ENCODE measurements around the gene SLC22A5. TPM values are rescaled to one million over a fixed set of nuclear protein-coding genes. Genes with fewer than 3 reads are reported as not detected.

SLC22A5 gene
- total and polyA plus RNA-seq, 9 of the 15 experiments (the other 6 are each of a cell fraction or from before 2014, with no cell fraction given): 3.0 to 16.6 (median 8.3) TPM

DNA sequence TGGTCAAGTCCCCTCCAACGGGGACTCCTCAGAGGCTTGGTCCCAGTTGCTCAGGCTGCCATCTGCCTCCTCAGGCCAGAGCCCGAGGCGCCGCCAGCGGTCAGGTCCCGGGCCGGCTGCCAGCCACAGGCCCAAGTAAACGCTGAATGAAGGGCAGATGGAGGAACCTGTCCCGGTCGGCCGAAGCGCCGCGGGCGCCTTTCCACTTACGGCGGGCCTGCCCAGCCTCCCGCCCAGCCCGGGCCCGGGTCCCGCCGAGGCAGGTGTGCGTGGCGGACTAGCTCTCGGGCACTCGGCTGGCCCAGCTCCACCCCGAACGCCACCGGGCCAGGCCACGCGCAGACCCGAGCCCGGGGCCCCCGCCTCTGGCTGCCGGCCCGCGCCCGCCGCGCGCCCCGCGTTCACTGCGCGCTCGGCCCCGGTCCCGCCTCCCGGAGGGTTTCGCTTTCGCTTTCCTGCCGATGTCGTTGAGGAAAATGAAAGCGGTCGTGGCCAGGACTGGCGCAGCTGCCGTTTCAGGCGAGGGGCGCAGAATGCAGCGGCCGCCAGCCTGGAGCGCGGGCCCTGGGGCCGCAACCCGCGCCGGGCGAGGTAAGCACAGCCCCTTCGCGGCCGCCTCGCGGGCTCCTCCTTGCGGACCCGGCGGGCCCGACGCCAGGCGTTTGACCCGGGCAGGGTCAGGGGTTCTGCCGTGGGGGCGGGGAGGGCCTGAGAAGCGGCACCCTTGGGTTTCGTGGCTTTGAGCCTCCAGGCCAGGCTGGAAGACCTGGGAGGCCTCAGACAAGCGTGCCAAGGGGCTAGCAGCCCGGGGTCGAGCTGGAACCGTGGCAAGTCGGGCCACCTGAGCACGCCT is 41.2 kb downstream of the SLC22A5 start (continued):
- peak; percentile 40; the same call in 1 of the 2 replicates for TF ChIP-seq CREM (IDR thresholded peaks at IDR 0.05; ENCODE audit: low read depth)
- TF ChIP-seq MBD2 (IDR thresholded peaks at IDR 0.05; ENCODE audit: borderline replicate concordance, low read depth): peak; percentile 19; the same call in 1 of the 2 replicates
- no peak for TF ChIP-seq NFYB (IDR thresholded peaks at IDR 0.05; ENCODE audit: extremely low read depth, insufficient read length)
- 0 out of 2 replicates have a peak, but pooled peaks have one; percentile 13 for TF ChIP-seq MEF2D (tag; conservative IDR thresholded peaks at IDR 0.05; ENCODE audit: low read depth)
- peak; percentile 53 for TF ChIP-seq POLR2AphosphoS5 (IDR thresholded peaks at IDR 0.05; ENCODE audit: control insufficient read depth, insufficient read depth, low read depth, low read length)
- peak; percentile 77 for TF ChIP-seq L3MBTL2 (IDR thresholded peaks at IDR 0.05)
- peak; percentile 56 for TF ChIP-seq ZNF589 (CRISPR knock-in tag; IDR thresholded peaks at IDR 0.05; ENCODE audit: low read depth)
- peak; percentile 66 for TF ChIP-seq ZNF583 (CRISPR knock-in tag; IDR thresholded peaks at IDR 0.05)
- no peak for TF ChIP-seq ZEB2 (IDR thresholded peaks at IDR 0.05)
- TF ChIP-seq EGR1 (conservative IDR thresholded peaks at IDR 0.05): peak; percentile 51
- no peak for TF ChIP-seq JUN (IDR thresholded peaks at IDR 0.05; ENCODE audit: borderline replicate concordance, low read depth, low read length)
- 0 out of 2 replicates have a peak, but pooled peaks have one; percentile 66 for TF ChIP-seq JUN (CRISPR knock-in tag; IDR thresholded peaks at IDR 0.05; ENCODE audit: borderline replicate concordance)
- no peak for TF ChIP-seq SP2 (IDR thresholded peaks at IDR 0.05; ENCODE audit: extremely low read depth, low read depth, low read length, poor library complexity, severe bottlenecking)
- TF ChIP-seq, protein P1, sequence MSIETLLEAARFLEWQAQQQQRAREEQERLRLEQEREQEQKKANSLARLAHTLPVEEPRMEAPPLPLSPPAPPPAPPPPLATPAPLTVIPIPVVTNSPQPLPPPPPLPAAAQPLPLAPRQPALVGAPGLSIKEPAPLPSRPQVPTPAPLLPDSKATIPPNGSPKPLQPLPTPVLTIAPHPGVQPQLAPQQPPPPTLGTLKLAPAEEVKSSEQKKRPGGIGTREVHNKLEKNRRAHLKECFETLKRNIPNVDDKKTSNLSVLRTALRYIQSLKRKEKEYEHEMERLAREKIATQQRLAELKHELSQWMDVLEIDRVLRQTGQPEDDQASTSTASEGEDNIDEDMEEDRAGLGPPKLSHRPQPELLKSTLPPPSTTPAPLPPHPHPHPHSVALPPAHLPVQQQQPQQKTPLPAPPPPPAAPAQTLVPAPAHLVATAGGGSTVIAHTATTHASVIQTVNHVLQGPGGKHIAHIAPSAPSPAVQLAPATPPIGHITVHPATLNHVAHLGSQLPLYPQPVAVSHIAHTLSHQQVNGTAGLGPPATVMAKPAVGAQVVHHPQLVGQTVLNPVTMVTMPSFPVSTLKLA (conservative IDR thresholded peaks at IDR 0.05): peak in 1 of 2 experiments; percentile 56; a peak in 2 of 4 replicates
- no peak for TF ChIP-seq SMARCB1 (IDR thresholded peaks at IDR 0.05; ENCODE audit: insufficient read length, low read depth)
- TF ChIP-seq GATAD2A (IDR thresholded peaks at IDR 0.05): 0 out of 2 replicates have a peak, but pooled peaks have one; percentile 32
- TF ChIP-seq, protein P2, sequence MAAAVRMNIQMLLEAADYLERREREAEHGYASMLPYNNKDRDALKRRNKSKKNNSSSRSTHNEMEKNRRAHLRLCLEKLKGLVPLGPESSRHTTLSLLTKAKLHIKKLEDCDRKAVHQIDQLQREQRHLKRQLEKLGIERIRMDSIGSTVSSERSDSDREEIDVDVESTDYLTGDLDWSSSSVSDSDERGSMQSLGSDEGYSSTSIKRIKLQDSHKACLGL (CRISPR knock-in tag; IDR thresholded peaks at IDR 0.05; ENCODE audit: borderline replicate concordance, poor library complexity, severe bottlenecking): no peak
- TF ChIP-seq ZNF644 (tag; IDR thresholded peaks at IDR 0.05; ENCODE audit: low read depth): no peak
- TF ChIP-seq BRCA1 (IDR thresholded peaks at IDR 0.05): no peak
- TF ChIP-seq BRCA1 (CRISPR knock-in tag; IDR thresholded peaks at IDR 0.05): 0 out of 2 replicates have a peak, but pooled peaks have one; percentile 62
- TF ChIP-seq KLF16 (IDR thresholded peaks at IDR 0.05): 0 out of 2 replicates have a peak, but pooled peaks have one; percentile 35
- TF ChIP-seq, protein P3, sequence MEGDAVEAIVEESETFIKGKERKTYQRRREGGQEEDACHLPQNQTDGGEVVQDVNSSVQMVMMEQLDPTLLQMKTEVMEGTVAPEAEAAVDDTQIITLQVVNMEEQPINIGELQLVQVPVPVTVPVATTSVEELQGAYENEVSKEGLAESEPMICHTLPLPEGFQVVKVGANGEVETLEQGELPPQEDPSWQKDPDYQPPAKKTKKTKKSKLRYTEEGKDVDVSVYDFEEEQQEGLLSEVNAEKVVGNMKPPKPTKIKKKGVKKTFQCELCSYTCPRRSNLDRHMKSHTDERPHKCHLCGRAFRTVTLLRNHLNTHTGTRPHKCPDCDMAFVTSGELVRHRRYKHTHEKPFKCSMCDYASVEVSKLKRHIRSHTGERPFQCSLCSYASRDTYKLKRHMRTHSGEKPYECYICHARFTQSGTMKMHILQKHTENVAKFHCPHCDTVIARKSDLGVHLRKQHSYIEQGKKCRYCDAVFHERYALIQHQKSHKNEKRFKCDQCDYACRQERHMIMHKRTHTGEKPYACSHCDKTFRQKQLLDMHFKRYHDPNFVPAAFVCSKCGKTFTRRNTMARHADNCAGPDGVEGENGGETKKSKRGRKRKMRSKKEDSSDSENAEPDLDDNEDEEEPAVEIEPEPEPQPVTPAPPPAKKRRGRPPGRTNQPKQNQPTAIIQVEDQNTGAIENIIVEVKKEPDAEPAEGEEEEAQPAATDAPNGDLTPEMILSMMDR (IDR thresholded peaks at IDR 0.05 in 2 of 3, conservative IDR thresholded peaks at IDR 0.05 in 1 of 3; ENCODE audit: insufficient read depth in 2 of 3, low read depth in 1 of 3, low read length in 3 of 3): peak; percentile 81 to 93 (median 85)
- TF ChIP-seq MCM7 (IDR thresholded peaks at IDR 0.05): no peak
- TF ChIP-seq CBFA2T2 (conservative IDR thresholded peaks at IDR 0.05): no peak
